ENCODE results near the gene HOXD1.

Gene HOXD1

DNA sequence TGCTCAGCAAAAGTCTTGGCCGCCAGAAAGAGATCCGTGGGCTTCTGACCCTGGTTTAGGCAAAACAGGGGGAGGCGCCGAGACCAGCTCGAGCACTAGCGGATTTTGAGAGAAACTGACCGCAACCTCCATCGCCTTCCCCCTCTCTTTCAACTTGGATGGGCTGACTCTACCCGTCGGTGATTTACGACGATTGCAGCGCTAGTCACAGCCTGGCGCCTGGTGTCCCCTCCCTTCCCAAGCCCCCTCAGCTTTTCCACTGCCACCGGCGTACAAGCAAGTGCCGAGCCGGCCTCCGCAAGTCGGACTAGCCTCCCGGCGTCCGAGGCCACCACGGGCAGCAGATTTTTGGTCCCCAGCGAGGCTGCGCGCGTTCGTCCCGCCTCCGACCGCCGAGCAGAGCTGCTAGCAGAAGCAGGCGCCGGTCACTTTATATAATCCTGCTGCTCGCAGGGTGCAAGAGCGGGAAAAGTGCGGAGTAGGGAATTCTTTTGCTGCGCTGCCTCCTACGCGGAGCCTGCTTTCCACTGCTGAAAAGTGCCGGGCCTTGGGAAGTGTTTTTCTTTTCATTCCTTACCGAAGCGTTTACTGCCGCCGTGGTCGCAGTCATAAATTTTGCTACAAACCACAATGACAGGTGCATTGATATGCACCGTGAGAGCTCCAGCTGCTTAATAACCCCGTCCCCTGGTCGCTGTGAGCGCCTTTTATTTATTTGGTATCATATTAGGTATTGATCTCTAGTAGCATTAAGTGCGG, 23.7 kb upstream of the HOXD1 start:
- Histone ChIP-seq H4K20me1 (ENCODE audit: insufficient read depth, low read length) (no peaks in the 10 kb centered on the region), H3K79me2 (ENCODE audit: insufficient read depth, low read length) (no peaks in the 10 kb centered on the region), H3K9ac (ENCODE audit: low read depth, low read length) (no peak overlapping the region), H3K4me2 (ENCODE audit: insufficient read depth, low read length) (no peak overlapping the region), H3K27ac (ENCODE audit: low read length) (no peak overlapping the region), H3K4me3 (ENCODE audit: low read depth in 1 of 2, low read length in 2 of 2) (no peak overlapping the region), H3K4me1 (ENCODE audit: insufficient read depth, low read length) (no peaks in the 10 kb centered on the region), H3K27me3 (ENCODE audit: insufficient read depth, low read length, poor library complexity) (peaks cover 3% of the 10 kb centered on the region), H3K36me3 (ENCODE audit: insufficient read depth, low read length) (no peaks in the 10 kb centered on the region), H2AFZ (ENCODE audit: low read depth, low read length) (no peak overlapping the region), H3K9me3 (ENCODE audit: insufficient read depth, low read length, severe bottlenecking) (no peaks in the 10 kb centered on the region)
- DNase-seq (no peak), ATAC-seq (ENCODE audit: insufficient read depth, low read depth) (no peak)
- no peak for TF ChIP-seq EZH2 (IDR thresholded peaks at IDR 0.05; ENCODE audit: borderline replicate concordance, low read depth, low read length, severe bottlenecking)
- TF ChIP-seq, protein P1, sequence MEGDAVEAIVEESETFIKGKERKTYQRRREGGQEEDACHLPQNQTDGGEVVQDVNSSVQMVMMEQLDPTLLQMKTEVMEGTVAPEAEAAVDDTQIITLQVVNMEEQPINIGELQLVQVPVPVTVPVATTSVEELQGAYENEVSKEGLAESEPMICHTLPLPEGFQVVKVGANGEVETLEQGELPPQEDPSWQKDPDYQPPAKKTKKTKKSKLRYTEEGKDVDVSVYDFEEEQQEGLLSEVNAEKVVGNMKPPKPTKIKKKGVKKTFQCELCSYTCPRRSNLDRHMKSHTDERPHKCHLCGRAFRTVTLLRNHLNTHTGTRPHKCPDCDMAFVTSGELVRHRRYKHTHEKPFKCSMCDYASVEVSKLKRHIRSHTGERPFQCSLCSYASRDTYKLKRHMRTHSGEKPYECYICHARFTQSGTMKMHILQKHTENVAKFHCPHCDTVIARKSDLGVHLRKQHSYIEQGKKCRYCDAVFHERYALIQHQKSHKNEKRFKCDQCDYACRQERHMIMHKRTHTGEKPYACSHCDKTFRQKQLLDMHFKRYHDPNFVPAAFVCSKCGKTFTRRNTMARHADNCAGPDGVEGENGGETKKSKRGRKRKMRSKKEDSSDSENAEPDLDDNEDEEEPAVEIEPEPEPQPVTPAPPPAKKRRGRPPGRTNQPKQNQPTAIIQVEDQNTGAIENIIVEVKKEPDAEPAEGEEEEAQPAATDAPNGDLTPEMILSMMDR (IDR thresholded peaks at IDR 0.05; ENCODE audit: borderline replicate concordance, extremely low read depth, low read length, poor library complexity, severe bottlenecking) = no peak

DNA sequence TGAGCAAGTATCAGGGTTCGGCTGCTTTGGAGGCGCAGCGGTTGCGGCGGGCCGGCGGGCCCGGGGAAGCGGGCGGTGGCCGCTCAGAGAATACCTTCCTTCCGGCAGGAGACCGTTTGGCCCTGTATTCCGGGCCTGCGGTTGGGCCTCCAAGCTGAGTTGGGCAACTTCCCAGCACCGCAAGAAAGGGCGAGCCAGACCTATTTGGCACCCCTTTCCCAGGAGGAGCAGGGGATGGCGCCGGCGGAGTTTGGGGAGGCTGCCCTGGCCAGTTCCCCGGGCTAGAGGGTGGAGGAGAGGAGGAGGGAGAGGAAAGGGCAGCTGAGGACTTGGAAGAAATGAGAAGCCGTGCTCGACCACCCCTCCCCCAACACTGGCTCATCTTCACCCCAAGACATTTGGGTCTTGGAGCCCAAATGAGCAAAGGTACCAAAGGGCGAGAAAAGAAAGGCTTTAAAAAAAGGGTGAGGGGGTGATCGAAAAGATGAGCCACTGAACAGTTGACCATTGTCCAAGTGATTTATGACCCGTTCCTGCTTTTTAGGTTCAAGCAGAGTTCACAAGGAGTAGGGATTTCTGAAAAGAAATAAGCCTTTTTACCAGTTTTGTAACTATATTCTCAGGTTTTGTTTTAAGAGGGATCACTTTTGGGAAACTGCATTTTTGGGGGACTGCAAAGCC, 23.0 kb upstream of the HOXD1 start:
- TF ChIP-seq, protein P1 (IDR thresholded peaks at IDR 0.05; ENCODE audit: borderline replicate concordance, extremely low read depth, low read length, poor library complexity, severe bottlenecking) = no peak
- TF ChIP-seq EZH2 (IDR thresholded peaks at IDR 0.05; ENCODE audit: borderline replicate concordance, low read depth, low read length, severe bottlenecking) = no peak
- no peak overlapping the region for H3K9ac ChIP-seq (ENCODE audit: low read depth, low read length)
- H3K79me2 ChIP-seq (ENCODE audit: insufficient read depth, low read length) = no peaks in the 10 kb centered on the region
- H3K4me1 ChIP-seq (ENCODE audit: insufficient read depth, low read length) = no peaks in the 10 kb centered on the region
- H3K36me3 ChIP-seq (ENCODE audit: insufficient read depth, low read length) = no peaks in the 10 kb centered on the region
- no peak for ATAC-seq (ENCODE audit: insufficient read depth, low read depth)
- H2AFZ ChIP-seq (ENCODE audit: low read depth, low read length) = no peak overlapping the region
- H3K27ac ChIP-seq (ENCODE audit: low read length) = no peak overlapping the region
- H3K9me3 ChIP-seq (ENCODE audit: insufficient read depth, low read length, severe bottlenecking) = no peaks in the 10 kb centered on the region
- H3K4me3 ChIP-seq (ENCODE audit: low read depth in 1 of 2, low read length in 2 of 2) = no peak overlapping the region
- H4K20me1 ChIP-seq (ENCODE audit: insufficient read depth, low read length) = no peaks in the 10 kb centered on the region
- H3K4me2 ChIP-seq (ENCODE audit: insufficient read depth, low read length) = no peak overlapping the region
- H3K27me3 ChIP-seq (ENCODE audit: insufficient read depth, low read length, poor library complexity) = peaks cover 3% of the 10 kb centered on the region
- no peak for DNase-seq

DNA sequence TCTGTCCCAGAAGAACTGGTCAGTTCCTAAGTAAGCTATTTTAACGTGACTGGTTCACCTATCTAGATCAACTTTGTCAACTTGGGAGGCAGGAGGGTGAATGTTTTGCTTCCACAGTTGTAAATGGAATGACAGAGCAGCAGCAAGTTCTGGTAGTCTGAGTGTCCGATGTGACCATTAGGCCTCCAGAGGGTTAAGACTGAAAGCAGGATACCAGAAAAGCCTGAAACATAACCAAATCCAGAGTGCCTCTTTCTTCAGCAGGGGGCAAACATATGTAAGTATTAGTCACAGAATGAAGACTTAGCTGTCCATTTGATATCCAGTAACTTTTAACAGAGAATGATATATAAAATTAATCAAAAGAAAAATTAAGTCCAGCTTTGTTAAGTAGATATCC, 22.2 kb upstream of the HOXD1 start:
- Histone ChIP-seq H3K27me3 (ENCODE audit: insufficient read depth, low read length, poor library complexity) (peaks cover 3% of the 10 kb centered on the region), H3K9me3 (ENCODE audit: insufficient read depth, low read length, severe bottlenecking) (no peaks in the 10 kb centered on the region), H3K79me2 (ENCODE audit: insufficient read depth, low read length) (no peaks in the 10 kb centered on the region), H4K20me1 (ENCODE audit: insufficient read depth, low read length) (no peaks in the 10 kb centered on the region), H3K9ac (ENCODE audit: low read depth, low read length) (no peak overlapping the region), H2AFZ (ENCODE audit: low read depth, low read length) (no peak overlapping the region), H3K4me1 (ENCODE audit: insufficient read depth, low read length) (no peaks in the 10 kb centered on the region), H3K27ac (ENCODE audit: low read length) (no peak overlapping the region), H3K4me2 (ENCODE audit: insufficient read depth, low read length) (no peak overlapping the region), H3K36me3 (ENCODE audit: insufficient read depth, low read length) (no peaks in the 10 kb centered on the region), H3K4me3 (ENCODE audit: low read depth in 1 of 2, low read length in 2 of 2) (no peak overlapping the region)
- ATAC-seq (ENCODE audit: insufficient read depth, low read depth) = no peak
- no peak for DNase-seq
- no peak for TF ChIP-seq EZH2 (IDR thresholded peaks at IDR 0.05; ENCODE audit: borderline replicate concordance, low read depth, low read length, severe bottlenecking)
- TF ChIP-seq, protein P1 (IDR thresholded peaks at IDR 0.05; ENCODE audit: borderline replicate concordance, extremely low read depth, low read length, poor library complexity, severe bottlenecking) = no peak

Measured in DND-41 (cell line).